GM12874 (cell line): Measurements from ENCODE around the gene BANP.

Experiments used
- TF ChIP-seq, protein P1 (sequence below): IDR thresholded peaks from 2 replicates; pipeline ENCODE4 v1.5.1; 2011; ENCODE audit warnings: low read depth, mild to moderate bottlenecking, control low read depth, low read length, moderate library complexity; ENCODE audit not compliant: insufficient read depth

Gene BANP

DNA sequence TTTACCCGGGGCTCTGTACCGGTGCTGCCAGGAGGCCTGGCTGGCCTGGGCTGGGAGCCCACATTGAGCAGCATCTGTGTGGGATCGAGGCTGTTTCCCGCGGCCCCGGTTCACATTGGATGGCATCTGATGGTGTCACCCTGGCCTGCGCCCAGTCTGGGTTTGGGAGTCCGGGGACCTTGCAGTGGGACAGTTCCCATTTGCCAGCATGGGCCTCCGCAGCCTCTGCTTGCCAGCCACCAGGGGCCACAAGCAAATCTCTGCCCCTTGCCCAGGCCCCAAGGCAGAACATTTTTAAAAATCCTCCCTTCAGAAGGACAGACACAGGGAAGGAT lies 64.5 kb downstream of the BANP start:
- TF ChIP-seq, protein P1, sequence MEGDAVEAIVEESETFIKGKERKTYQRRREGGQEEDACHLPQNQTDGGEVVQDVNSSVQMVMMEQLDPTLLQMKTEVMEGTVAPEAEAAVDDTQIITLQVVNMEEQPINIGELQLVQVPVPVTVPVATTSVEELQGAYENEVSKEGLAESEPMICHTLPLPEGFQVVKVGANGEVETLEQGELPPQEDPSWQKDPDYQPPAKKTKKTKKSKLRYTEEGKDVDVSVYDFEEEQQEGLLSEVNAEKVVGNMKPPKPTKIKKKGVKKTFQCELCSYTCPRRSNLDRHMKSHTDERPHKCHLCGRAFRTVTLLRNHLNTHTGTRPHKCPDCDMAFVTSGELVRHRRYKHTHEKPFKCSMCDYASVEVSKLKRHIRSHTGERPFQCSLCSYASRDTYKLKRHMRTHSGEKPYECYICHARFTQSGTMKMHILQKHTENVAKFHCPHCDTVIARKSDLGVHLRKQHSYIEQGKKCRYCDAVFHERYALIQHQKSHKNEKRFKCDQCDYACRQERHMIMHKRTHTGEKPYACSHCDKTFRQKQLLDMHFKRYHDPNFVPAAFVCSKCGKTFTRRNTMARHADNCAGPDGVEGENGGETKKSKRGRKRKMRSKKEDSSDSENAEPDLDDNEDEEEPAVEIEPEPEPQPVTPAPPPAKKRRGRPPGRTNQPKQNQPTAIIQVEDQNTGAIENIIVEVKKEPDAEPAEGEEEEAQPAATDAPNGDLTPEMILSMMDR: no peak

DNA sequence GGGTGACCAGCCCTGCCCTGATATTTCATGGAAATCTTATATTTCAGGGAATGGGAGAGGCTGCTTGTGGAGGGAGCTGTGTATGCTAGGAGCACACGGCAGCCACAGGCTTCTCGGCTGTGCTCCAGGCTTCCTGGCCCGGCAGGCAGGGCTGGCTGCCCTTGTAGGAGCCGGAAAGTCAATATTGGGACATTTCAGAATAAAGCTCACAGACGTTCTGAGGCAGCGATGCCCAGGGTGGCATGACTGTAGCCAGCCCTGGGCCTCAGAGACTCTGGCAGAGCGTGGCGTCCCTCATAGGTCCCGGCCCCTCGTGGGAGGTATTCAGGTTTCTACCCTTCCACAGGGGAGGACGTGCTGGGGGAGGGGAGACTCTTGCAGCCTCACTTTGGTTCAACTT lies 65.7 kb downstream of the BANP start:
- TF ChIP-seq, protein P1: no peak

DNA sequence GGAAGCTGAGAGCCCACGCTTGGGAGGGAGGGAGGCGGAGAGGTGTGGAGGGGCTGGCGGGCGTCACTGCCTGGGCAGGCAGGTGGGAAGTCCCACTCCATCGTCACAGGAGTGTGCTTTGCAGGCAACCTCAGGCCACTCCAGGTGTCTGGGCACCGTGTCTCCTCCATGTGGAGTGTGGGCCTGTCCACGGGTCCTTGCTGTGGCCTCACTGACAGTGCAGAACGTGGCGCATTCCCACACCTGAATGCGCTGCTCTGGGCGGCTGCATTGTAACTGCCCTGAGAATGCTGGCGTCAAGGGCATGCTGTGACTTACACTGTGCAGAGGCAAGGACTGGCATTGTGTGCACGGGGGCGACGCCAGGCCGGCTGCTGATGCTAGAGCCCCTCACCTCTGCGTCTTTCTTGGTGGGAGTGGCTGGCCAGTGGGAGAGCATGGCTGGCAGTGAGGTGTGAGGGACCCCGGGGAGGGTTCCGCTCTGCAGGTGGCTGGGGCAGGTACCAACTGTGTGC lies 66.4 kb downstream of the BANP start:
- TF ChIP-seq, protein P1: no peak

DNA sequence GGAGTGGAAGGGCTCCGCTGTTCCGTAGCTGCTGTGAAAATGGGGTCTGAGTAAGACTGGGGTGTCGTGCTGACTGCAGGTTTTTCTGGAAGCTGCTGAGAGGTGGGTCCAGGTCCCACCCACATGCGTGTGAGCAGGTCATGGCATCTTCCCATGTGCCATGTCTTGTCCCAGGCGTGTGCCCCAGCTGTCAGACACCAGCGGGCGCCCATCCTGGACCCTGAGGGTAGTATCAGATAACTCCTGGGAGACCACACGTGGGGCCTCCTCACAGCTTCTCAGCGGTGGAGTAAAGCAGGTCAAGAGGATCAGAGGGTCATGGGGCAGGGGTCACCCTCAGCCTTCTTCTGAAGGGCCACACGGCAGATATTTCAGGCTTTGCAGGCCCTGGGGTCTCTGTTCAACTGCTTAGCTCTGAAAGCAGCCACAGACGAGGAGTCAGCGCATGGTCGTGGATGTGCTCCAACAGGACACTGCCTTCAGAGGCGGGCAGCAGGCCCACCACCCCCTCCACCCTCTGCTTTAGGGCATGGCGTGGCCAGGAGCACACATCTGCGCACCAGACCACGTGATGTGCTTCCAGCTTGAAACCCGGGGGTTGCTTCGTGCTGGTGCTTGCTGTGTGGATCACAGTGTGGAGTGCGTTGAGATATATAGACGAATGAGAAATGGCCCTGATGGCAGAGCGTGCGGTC lies 68.7 kb downstream of the BANP start:
- TF ChIP-seq, protein P1: no peak

DNA sequence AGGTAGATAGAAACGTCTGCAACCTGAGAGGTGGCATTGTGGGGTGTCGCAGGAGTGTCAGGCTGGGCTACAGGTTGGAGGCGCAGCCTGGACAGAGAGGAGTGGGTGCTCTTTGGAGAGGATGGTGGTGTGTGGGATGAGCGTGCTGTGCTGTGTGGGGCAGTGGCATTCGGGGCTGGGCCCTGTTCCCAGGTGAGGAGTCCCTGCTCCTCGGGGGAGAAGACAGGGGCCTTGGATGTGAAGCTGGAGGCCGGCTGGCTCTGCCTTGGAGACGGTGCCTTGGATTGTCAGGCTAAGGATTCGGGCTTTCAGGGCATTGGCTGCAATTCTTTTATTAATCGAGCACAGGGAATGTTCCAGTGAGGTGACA lies 69.3 kb downstream of the BANP start:
- TF ChIP-seq, protein P1: no peak

DNA sequence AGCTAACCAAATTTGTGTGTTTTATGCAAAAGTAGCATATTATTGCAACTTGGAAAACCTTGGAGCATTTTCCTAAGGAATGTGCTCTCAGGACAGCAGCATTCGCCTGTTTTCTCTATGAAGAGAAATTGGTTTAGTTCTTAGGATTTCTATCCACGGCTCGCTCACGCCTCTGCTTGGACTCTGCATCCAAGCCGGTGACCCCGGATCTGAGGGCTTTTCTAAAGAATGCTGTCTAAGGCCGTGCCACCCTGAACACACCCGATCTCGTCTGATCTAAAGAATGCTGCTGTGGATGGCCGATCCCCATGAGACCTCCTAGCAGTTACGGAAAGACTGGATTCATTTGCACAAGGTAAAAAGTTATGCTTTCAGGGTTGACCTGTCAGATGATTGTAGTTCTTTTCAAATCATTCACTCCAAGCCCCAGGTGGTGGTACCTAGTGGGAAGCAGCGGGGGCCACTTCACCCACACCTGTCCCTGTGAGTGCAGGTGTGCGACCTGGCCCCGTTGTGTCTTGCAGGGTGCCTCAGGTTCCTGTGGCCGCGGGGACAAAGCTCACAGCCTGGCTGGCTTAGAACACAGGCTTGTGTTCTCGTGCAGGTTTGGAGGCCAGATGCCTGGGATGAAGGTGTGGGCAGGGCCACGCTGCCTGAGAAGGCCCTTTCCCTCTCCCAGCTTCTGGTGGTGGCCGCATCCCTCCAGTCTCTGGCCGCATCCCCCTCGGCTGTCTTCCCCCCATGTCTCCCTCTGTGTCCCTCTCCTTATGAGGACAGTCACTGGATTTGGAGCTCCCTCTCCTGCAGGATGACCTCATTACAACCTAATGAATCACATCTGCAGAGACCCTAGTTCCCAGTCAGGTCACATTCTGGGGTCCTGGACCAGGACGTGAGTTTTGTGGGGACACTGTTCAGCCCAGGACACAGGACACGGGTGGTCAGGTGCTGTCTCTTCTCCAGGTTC lies 71.1 kb downstream of the BANP start:
- TF ChIP-seq, protein P1: no peak

DNA sequence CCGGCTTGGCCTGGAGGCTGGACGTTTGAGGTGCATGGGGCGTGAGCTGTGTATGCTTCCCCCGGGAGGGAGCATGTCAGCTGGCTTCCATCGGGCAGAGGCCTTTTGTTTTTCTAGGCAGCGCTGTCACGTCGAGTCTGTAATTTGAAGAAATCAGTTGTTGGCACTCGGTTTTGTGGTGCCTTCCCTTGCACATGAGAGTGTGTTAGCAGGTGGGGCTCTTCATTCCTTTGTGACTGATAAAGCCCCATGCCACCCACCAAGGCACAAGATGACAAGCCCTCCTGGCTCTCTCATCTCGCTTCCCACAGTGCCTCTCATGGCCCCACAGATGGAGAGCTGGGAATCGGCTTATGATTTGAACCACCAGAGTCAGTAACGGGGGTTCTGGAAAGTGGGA lies 72.1 kb downstream of the BANP start:
- TF ChIP-seq, protein P1: no peak
